ENCODE measurements around the gene PRIM2.
"Not testable (repeated sequence)": the region's sequence is repeated elsewhere in the genome, so short reads cannot be mapped to it uniquely, and the experiment has no call there.

PRIM2 gene

DNA sequence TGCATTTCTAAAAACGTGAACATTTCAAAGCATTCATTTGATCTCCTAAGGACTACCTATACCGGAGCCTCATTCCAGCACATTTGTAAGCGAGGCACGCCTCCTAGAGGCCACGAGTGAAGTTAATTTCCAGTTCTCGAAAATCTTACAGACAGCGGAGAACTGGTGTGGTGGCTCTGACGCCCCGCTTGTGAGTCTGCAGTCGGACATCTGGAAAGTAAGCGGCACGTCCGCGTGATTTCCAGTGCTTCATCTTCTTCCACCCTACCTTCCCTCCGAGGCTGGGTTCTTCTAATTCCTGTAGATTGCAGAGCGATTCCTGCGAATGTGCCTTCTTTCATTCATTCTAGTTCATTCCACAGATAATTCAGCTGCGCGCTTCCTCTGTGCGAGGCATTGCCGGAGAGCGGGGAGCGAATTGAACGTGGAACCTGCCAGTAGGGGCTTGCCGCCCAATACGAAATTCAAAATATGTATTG is 810 bp upstream of the PRIM2 start:
- TF ChIP-seq, protein P1, sequence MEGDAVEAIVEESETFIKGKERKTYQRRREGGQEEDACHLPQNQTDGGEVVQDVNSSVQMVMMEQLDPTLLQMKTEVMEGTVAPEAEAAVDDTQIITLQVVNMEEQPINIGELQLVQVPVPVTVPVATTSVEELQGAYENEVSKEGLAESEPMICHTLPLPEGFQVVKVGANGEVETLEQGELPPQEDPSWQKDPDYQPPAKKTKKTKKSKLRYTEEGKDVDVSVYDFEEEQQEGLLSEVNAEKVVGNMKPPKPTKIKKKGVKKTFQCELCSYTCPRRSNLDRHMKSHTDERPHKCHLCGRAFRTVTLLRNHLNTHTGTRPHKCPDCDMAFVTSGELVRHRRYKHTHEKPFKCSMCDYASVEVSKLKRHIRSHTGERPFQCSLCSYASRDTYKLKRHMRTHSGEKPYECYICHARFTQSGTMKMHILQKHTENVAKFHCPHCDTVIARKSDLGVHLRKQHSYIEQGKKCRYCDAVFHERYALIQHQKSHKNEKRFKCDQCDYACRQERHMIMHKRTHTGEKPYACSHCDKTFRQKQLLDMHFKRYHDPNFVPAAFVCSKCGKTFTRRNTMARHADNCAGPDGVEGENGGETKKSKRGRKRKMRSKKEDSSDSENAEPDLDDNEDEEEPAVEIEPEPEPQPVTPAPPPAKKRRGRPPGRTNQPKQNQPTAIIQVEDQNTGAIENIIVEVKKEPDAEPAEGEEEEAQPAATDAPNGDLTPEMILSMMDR (IDR thresholded peaks at IDR 0.05; ENCODE audit: low read depth, low read length) = peak; percentile 68
- H3K4me3 ChIP-seq (ENCODE audit: low read depth, low read length) = peak overlapping the region; percentile 72

DNA sequence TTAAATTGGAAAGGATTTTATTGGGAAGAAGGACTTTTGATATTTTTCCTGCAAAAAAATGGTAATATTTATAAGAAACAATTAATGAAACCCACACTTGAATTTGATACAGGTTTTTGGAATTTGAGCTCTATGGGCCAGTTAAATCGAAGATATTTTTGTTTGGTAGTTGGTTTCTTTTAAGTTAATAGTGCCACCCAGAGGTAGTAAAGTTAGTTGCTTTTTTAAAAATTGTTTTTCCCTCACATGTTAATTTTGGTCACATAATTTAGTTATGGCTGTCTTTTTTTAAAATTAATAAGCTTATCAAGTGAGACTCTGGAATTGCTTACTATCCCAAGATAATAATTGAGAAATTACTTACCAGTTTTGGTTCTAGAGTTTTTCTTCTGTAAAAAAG is 7.1 kb downstream of the PRIM2 start:
- TF ChIP-seq, protein P1 (IDR thresholded peaks at IDR 0.05; ENCODE audit: low read depth, low read length) = peak; percentile 9; the same call in 1 of the 2 replicates
- H3K4me3 ChIP-seq (ENCODE audit: low read depth, low read length) = no peak overlapping the region

DNA sequence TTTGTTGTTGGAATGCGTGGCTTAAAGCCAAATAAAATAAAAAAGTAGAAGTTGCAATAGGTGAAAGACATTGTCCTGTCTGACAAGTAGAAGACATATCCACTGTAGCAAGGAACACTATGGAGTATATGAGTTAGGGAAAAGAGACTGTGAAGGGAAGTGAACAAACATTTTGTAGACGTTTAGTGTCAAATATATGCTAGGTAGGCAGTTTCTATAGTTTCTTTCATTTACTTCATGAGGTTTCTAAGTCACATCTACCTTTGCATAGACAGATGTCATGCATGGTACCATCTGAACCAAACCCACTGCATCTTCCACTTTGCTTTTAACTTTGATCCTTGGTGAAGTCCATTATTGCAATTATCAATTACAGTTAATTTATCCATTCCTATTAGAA is 9.9 kb downstream of the PRIM2 start:
- no peak overlapping the region for H3K4me3 ChIP-seq (ENCODE audit: low read depth, low read length)
- TF ChIP-seq, protein P1 (IDR thresholded peaks at IDR 0.05; ENCODE audit: low read depth, low read length) = no peak

DNA sequence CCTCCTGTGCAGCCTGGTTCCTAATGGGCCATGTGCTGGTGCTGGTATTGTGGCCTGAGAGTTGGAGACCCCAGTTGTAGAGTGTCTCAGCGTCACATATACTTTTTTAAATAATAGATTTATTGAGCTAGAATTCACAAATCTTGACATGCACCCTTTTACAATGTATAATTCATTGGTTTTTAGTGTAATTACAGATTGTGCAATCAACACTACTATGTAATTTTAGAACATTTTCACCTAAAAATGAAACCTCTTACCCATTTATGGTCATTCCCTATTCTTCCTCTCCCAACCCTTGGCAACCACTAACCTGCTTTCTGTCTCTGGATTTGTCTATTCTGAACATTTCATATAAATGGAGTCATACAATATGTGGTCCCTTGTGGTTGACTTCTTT is 10.6 kb downstream of the PRIM2 start:
- TF ChIP-seq, protein P1 (IDR thresholded peaks at IDR 0.05; ENCODE audit: low read depth, low read length) = no peak
- no peak overlapping the region for H3K4me3 ChIP-seq (ENCODE audit: low read depth, low read length)

DNA sequence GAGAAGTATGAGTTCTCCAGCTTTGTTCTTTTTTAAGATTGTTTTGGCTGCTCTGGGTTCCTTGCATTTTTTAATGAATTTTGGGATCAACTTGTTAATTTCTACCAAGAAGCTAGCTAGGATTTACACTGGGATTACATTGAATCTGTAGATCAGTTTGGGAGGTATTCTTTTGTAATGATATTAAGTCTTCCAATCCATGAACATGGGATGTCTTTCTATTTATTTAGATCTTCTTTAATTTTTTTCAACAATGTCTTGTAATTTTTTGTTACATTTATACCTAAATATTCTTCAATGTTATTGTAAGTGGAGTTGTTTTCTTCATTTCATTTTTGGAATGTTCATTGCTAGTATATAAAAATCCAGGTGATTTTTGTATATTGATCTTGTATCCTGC is 12.5 kb downstream of the PRIM2 start:
- TF ChIP-seq, protein P1 (IDR thresholded peaks at IDR 0.05; ENCODE audit: low read depth, low read length) = no peak
- H3K4me3 ChIP-seq (ENCODE audit: low read depth, low read length) = no peak overlapping the region

DNA sequence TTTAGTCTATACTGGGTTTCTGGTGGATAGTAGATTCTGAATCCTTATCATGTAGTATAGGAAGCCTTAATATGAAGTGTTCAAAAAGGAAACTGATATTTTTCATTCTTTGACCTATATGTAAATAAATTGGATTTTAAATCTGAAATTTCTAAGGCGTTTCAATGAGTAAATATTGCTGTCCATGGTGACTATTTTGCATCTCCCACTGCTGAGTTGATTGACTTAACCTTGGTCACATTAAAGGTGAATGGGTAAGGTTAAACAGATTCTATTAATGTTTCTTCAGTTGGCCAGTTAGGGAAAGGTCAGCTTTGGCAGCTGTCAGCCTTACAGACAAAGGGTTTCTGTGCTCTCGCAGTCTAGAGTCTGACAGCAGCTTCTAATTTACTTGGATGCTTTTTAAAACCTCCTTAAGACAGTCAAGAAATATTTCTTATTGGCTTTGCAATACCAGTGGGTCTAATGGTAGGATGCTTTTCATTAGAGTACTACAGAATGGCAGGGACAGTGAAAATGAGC is 24.8 kb downstream of the PRIM2 start:
- TF ChIP-seq, protein P1 (IDR thresholded peaks at IDR 0.05; ENCODE audit: low read depth, low read length) = no peak
- no peak overlapping the region for H3K4me3 ChIP-seq (ENCODE audit: low read depth, low read length)

DNA sequence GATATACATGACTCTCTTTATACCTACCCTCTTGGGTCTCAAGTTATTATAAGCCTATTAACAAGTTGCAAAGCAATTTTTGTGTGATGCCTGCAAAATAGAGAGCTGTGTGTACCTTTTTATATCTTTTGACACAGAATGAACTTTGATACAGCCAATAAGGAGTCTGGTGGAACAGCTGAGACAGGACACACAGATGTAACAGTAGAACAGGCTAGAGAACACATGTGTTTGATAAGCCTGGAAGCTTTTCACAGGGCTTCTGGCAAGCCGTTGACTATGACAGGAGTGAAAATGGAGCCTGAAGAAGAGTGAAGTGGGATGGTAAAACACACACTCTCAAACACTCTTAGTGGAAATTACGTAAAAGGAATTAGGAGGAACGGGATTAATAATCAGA is 25.9 kb downstream of the PRIM2 start:
- not testable (repeated sequence) for H3K4me3 ChIP-seq (ENCODE audit: low read depth, low read length)

DNA sequence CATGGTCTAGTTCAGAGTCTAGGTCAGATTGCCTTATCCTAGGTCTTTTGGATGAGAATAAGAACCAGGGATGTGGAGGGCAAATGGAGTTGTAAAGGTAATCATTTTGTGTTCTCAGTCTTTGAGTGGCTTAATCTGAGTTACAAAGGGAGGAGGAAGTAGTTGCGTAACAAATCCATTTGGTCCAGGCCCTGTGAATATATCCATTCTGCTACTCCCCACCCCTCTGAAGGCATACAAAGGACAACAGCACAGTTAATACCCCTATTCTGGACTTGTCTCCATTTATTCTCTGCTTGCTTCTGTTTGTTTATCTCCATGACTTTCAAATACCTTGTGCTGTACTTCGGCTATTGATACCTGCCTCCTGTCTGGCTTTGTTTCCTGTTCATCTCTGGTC is 29.3 kb downstream of the PRIM2 start:
- H3K4me3 ChIP-seq (ENCODE audit: low read depth, low read length) = not testable (repeated sequence)

DNA sequence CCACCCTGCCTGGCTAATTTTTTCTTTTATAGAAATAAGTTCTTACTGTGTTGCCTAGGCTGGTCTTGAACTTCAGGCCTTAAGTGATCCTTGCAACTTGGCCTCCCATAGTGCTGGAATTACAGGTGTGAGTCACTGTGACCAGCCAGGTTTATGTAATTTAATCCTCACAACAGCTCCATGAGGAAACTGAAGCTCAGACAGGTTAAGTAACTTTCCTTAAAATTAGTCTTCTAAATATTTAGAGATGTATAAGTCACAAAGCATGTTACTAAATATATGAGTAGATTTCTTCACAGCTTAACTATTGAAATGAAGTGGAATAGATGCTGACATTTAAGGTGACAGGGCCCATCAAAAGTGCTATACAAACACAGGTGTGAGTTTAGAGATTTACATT is 30.2 kb downstream of the PRIM2 start:
- H3K4me3 ChIP-seq (ENCODE audit: low read depth, low read length) = not testable (repeated sequence)

DNA sequence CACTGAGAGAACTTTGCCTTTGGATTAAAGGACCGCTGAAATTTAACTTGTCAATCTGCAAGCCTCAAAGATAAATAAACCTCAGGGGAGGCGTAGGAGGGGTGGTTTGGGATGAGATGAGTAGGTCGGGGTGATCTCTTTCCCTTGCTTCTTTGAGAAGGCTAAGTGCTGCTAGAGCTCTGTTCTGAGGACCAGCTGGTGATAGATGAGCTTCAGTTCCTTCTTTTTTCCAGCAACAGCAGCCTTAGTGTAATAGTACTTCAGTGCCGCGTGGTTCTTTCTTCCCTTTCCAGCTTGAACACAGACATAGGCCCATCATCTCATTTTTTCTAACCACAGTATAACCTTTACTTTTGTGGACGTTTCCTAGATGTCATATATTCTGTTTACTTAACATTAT is 33.0 kb downstream of the PRIM2 start:
- H3K4me3 ChIP-seq (ENCODE audit: low read depth, low read length) = not testable (repeated sequence)

DNA sequence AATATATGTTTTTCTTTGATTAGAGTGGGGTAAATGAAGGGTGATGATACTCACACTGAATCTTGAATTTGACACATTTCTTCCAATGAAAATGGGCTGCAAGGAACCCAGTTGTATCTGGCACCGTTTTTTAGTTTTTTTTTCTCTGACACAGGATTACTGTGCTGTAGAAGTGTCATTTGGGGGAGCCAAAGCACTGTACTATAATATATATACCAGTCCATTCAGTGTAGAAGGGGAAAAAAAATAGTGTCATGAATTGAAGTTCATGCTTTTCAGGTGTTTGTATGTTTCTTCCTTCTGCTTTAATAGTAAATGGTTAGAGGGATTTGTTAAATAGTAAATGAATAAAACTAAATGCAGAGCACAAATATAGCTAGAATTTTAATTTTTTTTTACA is 35.2 kb downstream of the PRIM2 start:
- H3K4me3 ChIP-seq (ENCODE audit: low read depth, low read length) = not testable (repeated sequence)

DNA sequence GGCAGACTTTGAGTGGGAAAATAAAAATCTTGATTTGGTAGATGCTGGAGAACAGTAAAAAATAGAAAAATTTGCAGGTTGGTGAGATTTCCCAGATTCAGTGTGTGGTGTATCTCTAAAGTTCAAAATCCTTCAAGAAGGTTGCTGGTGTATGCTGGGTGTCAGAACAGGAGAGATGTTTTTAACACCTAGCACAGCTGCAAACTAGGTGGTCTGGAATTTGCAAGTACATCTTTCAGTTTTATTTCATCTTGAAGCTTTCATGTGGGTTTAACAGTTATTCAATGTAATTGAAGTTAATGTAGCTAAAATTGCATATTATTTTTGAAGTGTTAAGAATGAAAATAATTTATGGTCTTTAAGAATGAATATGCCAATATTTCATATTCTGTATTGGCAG is 40.9 kb downstream of the PRIM2 start:
- not testable (repeated sequence) for H3K4me3 ChIP-seq (ENCODE audit: low read depth, low read length)

DNA sequence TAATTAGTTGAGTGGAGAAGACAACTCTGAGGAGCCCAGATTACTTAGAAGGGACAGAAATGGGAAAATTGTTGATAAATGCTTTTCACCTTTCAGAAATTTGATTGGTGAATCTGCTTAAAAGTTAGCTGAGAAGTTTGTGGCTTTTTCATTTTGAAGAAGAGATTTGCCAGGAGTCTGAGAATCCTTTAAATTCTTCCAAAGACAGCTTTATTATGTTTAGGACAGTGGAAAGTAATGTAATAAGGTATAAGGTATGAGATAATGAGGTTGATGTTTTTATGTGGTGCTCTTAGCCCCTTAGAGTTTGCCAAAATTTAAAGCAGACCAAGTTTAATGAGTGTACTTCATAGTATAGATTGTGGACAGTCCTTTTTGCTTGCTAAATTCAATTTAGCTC is 42.3 kb downstream of the PRIM2 start:
- H3K4me3 ChIP-seq (ENCODE audit: low read depth, low read length) = not testable (repeated sequence)

DNA sequence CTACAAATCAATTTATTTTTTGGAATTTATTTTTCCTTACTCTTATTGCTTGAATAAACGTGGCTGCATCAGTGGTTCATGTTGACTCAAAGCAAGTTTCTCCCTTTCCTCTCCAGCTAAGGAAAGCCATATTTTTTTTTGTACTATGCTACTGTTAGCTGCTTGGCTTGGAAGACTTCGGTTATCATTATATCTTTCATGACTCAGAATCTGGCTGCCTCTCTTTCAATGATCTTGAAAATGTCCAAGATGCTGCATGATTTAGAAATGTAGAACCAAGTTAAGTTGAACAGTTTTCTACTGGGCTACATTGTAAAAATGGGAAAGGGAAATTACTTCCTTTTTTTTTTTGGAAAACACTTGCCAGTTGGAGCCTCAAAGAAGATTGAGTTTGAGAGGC is 44.9 kb downstream of the PRIM2 start:
- H3K4me3 ChIP-seq (ENCODE audit: low read depth, low read length) = not testable (repeated sequence)

All from WI38 (cell line).